Measurements from ENCODE around the gene MATN3. TPM values are rescaled to one million over a fixed set of nuclear protein-coding genes. Genes with fewer than 3 reads are reported as not detected.

MATN3 gene
- total and polyA plus RNA-seq, 2 experiments from 2014 or later, result 2.3 to 6.8 TPM

DNA sequence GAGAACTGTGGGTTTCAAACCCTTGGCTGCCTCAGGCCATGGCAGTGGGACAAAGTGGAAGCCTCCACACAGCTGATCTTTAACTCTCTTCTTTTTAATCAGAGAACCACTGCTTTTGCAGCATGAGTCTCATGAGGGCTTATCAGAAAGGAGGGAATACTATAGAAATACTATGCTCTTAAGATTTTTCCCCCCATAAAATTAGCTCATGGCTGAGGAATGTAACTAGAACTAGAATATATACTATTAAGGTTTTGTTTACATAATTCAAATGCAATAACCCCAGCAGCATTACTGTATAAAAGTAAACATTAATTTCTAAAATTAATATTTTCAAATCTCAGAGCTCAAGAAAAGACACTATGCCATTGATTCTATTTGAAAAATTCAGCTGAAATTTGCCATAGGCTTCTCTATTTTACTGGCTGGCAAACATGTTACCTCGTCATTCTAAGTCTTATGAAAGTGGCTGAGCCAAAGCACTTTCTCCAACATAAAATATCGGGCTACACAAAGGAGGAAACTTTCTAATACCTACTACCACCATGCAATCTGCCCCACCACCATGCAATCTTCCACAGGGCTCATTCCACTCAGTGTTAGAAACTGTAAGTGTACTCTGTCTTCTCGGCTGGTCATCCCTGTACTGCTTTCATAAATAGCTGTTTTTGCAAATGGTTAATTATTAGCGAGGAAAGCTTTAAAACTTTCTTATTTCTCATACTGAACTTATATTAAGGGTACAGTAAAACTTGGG lies 65.1 kb downstream of the MATN3 start:
- Histone ChIP-seq H3K4me3 (no peak overlapping the region), H3K27me3 (no peaks in the 10 kb centered on the region), H4K20me1 (ENCODE audit: insufficient read depth, poor library complexity, severe bottlenecking) (no peaks in the 10 kb centered on the region), H3K9me3 (ENCODE audit: low read depth) (no peaks in the 10 kb centered on the region), H3K4me2 (no peak overlapping the region), H2AFZ (no peak overlapping the region), H3K36me3 (replicated peaks; ENCODE audit: insufficient read depth, low read depth) (no peaks in the 10 kb centered on the region), H3K27ac (no peak overlapping the region), H3K79me2 (no peaks in the 10 kb centered on the region), H3K4me1 (ENCODE audit: insufficient read depth) (peaks cover 6% of the 10 kb centered on the region), H3K9me2 (replicated peaks; ENCODE audit: insufficient read depth) (no peaks in the 10 kb centered on the region)
- TF ChIP-seq EZH2phosphoT487 (IDR thresholded peaks at IDR 0.05; ENCODE audit: low read depth, severe bottlenecking, unreplicated experiment) (no peak), EZH2 (IDR thresholded peaks at IDR 0.05; ENCODE audit: borderline replicate concordance) (no peak), CTCF (IDR thresholded peaks at IDR 0.05; ENCODE audit: poor library complexity) (no peak)
- DNase-seq (ENCODE audit: low spot score), result no peak
- 88% methylated on average over 4 of the region's 4 CpGs for WGBS (ENCODE audit: low lambda C conversion rate, missing lambda C conversion rate)

DNA sequence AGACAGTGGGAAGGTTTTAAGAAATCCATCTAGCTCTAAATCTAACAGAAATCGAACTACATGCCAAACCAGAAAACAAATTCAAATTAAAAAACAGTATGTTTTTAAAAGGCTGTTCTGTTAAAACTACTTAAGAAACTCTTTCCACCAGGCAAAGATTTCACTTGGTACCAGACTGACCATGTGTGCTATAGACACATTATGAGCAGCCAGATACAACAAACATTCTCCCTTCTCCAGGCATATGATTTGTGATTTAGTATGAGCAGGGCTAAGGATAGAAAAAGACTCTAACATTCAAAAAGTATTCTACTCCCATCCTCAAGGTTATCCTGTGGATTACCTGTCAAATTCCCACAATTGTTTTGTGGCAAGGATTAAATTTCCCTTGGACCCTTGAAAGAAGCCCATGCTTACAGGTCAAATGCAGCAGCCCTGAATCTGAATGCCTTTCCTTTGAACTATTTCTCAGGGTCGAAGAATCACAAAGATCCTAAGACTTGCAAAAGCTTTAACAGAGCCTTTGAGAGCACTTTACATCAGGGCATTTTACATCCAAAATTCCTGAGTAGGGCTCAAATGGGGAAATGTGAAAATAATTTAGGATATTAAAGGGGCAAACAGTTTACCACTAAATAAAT lies 68.1 kb downstream of the MATN3 start:
- 57% methylated on average over 2 of the region's 2 CpGs for WGBS (ENCODE audit: low lambda C conversion rate, missing lambda C conversion rate)
- H3K4me2 ChIP-seq, result no peak overlapping the region

DNA sequence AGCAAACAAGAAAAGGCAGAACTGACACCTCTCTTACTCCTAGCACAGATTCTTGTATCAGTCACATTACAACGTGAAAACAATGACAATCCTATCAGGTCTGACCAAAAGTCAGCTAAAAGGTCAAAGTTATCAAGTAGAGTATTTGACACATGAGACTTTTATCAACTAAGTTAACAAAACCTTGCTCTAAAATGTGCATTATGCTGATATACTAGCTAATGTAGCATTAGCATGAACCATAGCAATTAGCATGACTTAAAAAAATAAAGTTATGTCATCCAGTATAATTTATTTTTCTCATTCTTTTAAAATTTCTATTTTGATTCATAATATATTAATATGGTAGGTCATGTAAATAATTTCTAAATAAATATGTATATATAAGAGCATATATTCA lies 69.3 kb downstream of the MATN3 start:
- DNase-seq (ENCODE audit: low spot score), result no peak
- no peak overlapping the region for H2AFZ ChIP-seq
- H3K27ac ChIP-seq, result no peak overlapping the region
- H3K4me3 ChIP-seq, result no peak overlapping the region
- H3K4me2 ChIP-seq, result no peak overlapping the region
- no peaks in the 10 kb centered on the region for H3K9me3 ChIP-seq (ENCODE audit: low read depth)
- no peaks in the 10 kb centered on the region for H3K9me2 ChIP-seq (replicated peaks; ENCODE audit: insufficient read depth)
- 23% methylated on average over 1 of the region's 1 CpG for WGBS (ENCODE audit: low lambda C conversion rate, missing lambda C conversion rate)
- H3K27me3 ChIP-seq, result no peaks in the 10 kb centered on the region
- H3K79me2 ChIP-seq, result no peaks in the 10 kb centered on the region
- H3K4me1 ChIP-seq (ENCODE audit: insufficient read depth), result peaks cover 6% of the 10 kb centered on the region
- H4K20me1 ChIP-seq (ENCODE audit: insufficient read depth, poor library complexity, severe bottlenecking), result no peaks in the 10 kb centered on the region
- H3K36me3 ChIP-seq (replicated peaks; ENCODE audit: insufficient read depth, low read depth), result no peaks in the 10 kb centered on the region
- TF ChIP-seq EZH2 (IDR thresholded peaks at IDR 0.05; ENCODE audit: borderline replicate concordance), result no peak
- TF ChIP-seq EZH2phosphoT487 (IDR thresholded peaks at IDR 0.05; ENCODE audit: low read depth, severe bottlenecking, unreplicated experiment), result no peak
- no peak for TF ChIP-seq CTCF (IDR thresholded peaks at IDR 0.05; ENCODE audit: poor library complexity)

More for the DNA sequence above, 68.1 kb downstream of the MATN3 start:
- no peaks in the 10 kb centered on the region for H3K9me2 ChIP-seq (replicated peaks; ENCODE audit: insufficient read depth)
- H3K79me2 ChIP-seq, result no peaks in the 10 kb centered on the region
- H3K27me3 ChIP-seq, result no peaks in the 10 kb centered on the region
- no peak overlapping the region for H3K27ac ChIP-seq
- no peaks in the 10 kb centered on the region for H3K9me3 ChIP-seq (ENCODE audit: low read depth)
- H2AFZ ChIP-seq, result no peak overlapping the region
- no peaks in the 10 kb centered on the region for H3K36me3 ChIP-seq (replicated peaks; ENCODE audit: insufficient read depth, low read depth)
- no peak for DNase-seq (ENCODE audit: low spot score)
- H4K20me1 ChIP-seq (ENCODE audit: insufficient read depth, poor library complexity, severe bottlenecking), result no peaks in the 10 kb centered on the region
- H3K4me3 ChIP-seq, result no peak overlapping the region
- TF ChIP-seq CTCF (IDR thresholded peaks at IDR 0.05; ENCODE audit: poor library complexity) (no peak), EZH2phosphoT487 (IDR thresholded peaks at IDR 0.05; ENCODE audit: low read depth, severe bottlenecking, unreplicated experiment) (no peak), EZH2 (IDR thresholded peaks at IDR 0.05; ENCODE audit: borderline replicate concordance) (no peak)
- H3K4me1 ChIP-seq (ENCODE audit: insufficient read depth), result peaks cover 6% of the 10 kb centered on the region

Data from hepatocyte (in vitro differentiated cells).